EL (cell line): ENCODE data around the gene KIF6.
"Not testable (repeated sequence)": the region's sequence is repeated elsewhere in the genome, so short reads cannot be mapped to it uniquely, and the experiment has no call there.

ENCODE experiments used
- DNase-seq: peaks from one replicate; pipeline ENCODE4 v3.0.0-alpha.2; 2016

Gene KIF6

DNA sequence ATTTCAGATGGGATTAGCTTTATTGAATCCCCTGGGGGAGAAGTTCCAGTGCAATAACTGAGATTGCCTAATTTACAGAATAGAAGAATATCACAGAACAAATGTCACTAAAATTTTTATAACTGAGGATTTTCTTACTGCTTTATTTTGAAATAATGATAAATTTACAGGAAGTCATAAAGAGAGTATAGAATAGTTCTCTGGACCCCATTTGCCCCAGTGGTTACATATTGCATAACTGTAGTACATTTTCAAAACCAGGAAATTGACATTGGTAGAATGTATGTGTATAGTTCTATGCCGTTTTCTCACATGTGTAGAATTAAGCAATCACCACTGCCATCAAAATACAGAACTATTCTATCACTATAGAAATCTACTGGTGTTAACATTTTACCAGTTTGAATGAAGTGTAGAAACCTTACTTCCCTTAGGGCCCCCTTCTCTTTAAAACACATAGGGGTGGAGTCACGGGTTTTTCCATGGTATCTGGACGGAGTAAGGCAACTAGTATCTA lies 18.3 kb downstream of the KIF6 start:
- DNase-seq: no peak

DNA sequence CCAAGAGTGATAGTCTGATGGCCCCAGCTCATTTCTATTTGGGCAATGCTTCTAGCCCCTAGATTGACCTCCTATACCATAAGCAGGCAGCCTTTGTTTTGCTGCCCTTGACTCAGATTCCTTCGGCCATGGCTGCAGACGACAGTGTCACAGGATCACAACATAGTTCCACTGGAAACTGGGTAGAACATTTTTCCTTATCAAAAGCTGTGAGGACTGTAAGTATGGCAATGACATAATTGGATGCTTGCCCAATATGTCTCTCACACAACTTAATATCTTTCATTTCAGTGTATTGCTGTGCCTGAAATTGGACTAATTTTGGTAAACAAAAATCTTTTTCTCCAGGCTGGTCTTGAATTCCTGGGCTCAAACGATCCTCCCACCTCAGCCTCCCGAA lies 22.9 kb downstream of the KIF6 start:
- DNase-seq: no peak

DNA sequence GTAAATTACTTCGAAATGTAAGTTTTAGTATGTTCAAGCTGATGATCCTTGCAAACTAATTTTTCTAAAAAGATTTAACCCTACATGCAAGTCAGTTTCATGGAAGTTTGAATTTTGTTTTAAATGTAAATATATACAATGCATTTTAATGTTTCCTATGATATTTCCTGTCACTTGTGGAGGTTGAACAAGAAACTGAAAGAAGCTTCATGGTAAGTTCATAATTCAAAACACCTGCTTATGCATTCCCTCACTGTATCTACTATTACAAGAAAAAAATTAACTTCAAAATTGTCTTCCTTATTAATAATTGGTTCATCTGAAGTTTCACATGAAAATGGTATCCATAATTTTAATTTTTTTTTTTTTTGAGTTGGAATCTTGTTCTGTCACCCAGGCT lies 24.8 kb downstream of the KIF6 start:
- DNase-seq: no peak

DNA sequence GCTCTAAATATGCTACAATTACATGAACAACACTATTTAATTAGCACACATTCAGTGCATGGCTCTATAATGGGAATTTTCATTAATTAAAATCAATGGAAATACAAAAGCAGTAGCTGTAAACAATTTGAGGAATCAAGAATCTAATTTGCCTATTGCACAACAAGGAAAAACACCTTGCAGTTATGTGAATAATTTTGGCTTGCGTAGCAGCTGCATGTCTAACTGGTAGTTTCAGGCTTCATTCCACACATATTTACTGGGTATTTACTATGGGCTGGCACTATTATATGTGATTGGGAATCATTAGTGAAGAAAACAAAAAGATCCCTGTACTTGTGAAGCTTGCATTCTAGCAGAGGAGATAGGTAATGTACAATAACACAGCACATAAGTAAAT lies 26.4 kb downstream of the KIF6 start:
- no peak for DNase-seq

DNA sequence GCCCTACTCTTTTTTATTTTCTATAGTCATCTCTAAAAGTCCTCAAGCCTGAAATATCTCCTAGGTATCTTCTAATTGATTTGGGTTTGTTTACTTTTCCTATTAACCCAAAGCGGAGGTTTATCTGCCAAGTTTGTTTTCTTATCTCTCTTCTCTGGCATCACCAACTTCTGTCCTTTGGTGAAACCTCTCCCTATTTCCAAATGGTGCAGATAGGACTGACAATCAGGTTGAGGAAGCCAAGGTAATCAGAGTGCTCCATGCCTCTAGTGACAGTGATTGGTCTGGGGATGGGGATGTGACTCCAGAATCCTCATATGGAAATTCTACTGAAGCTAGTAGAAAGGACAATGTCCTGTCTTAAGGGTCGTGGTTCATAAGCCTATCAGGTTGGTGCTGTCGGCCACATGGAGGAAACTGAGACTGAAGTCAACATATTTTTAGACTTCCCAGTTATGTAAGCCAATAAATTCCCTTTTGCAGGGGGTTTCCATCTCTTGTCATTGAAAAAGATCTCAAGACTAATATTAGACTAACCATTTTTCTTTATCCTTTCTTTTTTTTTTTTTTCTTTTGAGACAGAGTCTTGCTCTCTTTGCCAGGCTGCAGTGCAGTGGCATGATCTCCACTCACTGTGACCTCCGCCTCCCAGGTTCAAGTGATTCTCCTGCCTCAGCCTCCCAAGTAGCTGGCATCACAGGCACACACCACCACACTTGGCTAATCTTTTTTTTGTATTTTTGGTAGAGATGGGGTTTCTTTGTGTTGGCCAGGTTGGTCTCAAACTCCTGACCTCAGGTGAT lies 28.0 kb downstream of the KIF6 start:
- no peak for DNase-seq

DNA sequence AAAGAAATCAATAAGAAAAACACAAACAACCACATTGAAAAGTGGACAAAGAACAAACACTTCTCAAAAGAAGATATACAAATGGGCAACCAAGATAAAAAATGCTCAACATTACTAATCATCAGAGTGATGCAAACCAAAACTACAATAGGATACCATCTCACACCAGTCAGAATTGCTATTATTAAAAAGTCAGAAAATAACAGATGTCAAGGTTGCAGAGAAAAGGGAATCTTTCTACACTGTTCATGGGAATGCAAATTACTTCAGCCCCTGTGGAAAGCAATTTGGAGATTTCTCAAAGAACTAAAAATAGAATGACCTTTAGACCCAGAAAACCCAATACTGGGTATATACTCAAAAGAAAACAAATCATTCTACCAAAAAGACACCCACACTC lies 29.8 kb downstream of the KIF6 start:
- DNase-seq: no peak

DNA sequence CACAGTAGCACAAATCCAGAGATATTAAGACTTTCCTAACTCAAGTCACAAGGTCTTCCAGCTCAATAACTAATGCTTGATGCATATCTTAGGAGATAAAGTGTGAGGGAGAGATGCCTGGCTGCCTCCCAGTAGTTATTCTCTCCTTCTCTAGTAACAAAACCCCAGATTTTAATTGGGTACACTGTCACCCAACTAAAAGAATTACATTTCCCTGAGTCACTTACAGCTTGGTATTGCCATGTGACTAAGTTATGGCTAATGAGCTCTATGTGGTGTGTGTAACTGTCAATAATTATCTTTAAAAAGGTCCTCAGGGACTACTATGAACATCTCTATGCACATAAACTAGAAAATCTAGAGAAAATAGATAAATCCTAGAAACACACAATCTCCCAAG lies 32.0 kb downstream of the KIF6 start:
- no peak for DNase-seq

DNA sequence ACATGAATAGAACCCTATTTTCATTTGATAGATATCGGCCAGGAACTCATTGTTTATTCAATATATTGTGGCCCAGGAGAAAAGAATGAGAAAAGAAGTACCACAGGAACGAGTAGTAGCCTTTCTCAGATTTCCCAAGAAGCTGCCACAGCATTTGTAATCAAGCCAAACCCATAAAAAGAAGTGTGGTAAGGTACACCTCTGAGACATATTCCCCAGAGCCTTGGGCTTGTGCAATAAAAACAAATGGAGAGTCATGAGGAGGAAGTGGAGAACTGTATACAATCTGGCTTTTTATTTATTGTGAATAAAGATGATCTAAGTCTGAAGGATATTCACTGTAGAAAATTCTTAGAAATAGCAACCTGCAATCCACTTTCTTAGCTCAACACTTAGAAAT lies 36.7 kb downstream of the KIF6 start:
- DNase-seq: peak; percentile 10

DNA sequence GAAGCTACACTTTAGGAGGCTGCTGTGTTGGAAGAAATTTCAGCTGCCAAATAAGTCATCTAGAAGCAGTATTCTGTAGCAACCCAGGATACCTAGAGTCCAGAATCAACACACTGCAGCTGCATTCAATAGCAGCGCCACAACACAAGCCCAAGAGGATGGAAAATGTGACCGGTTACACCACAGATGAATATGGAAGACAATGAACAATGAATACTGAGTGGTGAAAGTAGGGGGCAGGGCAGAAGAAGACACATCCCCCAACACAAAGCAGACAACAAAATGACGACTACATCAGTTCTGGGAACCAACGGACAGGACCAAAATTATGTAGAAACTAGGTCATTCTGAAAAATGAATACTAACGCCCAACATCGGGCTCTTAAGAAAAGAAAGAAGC lies 38.2 kb downstream of the KIF6 start:
- no peak for DNase-seq

DNA sequence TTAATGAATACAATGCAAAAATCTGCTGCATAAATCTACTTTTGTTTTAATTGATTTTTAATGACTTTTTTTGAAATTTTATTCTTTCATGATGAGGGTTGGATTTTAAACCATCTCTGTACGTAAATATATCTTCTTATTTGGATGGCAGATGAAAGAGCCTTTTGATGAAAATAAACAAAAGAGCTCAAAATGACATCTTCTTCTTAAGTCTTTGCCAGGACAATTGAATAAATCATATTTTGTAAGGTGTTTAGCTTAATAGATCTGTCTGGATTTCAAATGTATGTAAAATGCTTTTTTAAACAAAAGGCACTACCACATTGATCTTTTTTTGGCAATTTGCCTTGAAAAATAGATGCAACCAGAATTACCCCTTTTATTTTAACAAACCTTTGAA lies 39.3 kb downstream of the KIF6 start:
- DNase-seq: no peak

DNA sequence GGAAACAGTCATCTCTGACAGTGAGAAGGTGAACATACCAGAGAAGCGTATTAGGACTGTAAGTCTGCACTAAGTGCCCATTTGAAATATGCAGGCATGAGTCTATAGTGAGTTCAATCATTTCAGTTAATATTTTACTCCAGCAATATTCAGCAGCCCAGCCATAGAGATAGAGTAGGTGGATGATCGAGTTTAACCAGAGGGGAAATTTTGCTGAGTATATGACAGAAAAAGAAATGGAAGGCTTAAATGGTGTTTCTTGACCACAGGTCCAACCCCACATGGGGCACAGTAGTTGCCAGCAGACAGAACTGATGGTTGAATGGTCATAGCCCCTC lies 39.8 kb downstream of the KIF6 start:
- DNase-seq: no peak

DNA sequence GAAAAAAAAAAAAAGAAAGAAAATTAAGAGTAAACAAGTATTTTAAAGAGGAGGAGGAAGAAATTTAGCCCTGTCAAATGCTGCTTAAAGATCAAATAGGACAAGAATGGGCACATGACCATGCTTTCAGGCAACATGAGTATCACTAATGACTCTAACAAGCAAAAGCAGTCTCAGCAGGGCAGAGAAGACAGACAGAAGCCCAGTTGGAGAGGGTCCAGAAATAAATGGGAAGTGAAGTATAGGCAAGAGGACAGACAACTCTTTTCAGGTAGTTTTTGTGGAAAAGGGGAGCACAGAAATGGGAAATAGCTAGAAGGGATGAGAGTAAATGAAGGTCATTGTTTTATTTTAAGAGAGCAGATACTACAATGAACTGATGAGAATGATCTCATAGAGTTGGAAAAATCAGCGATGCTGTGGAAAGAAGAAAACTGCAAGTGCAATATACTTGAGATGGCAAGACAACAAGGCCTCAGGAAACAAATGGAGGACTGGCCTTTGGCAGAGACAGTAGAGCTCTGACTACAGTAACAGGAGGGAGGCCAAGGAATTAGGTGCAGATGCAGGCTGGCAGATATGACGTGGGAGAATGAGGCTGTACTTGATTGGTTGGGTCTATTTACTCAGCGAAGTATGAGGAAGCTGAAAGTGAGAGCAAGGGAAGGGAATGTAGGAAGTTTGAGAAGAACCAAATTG lies 40.3 kb downstream of the KIF6 start:
- DNase-seq: peak; percentile 13

DNA sequence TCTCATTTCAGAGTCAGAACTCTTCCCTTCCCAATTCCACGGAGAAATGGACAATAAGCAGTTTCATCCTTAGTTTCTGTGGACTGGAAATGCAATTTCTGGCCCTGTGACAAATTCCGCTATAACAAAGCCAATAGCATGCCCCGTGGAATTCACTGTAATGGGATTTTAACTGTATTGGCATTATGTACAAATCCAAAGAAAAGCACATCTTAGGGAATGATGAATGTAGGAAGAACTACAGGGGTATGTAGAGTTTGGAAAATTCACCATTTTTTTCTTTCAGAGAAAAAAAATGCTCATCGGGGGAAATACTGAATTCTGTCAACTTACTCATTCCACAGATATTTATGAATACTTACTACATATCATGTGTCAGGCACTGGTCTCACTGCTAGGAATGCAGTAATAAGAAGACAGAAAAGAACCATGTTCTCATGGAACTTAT lies 43.5 kb downstream of the KIF6 start:
- peak; percentile 8 for DNase-seq

DNA sequence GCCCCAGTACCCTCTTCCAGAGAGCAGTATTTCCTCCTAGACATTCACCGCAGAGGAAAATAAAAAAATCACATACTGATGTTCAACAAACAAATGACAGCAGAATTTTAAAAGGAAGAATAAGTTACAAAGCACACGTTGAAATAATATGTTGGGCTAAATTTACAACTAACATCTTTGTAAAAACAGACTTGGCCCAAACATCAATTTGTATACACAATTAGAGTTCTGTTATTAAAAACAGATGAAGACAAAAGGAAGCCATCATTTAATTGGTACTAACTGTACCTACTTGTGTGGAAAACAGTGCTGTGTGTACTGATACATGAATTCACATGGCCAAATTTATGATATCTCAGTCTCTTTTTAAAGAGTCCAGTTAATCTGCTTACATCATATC lies 46.3 kb downstream of the KIF6 start:
- no peak for DNase-seq

DNA sequence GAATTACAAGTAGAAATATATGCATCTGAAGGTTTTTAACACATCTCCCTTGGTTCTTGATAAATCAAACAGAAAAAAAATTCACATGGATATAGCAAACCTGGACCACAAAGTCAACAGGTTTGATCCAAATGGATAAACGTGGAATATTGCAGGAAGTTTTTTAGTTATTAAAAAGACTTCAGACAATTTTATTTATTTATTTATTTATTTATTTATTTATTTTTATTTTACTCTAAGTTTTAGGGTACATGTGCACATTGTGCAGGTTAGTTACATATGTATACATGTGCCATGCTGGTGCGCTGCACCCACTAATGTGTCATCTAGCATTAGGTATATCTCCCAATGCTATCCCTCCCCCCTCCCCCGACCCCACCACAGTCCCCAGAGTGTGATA lies 47.9 kb downstream of the KIF6 start:
- DNase-seq: not testable (repeated sequence)

DNA sequence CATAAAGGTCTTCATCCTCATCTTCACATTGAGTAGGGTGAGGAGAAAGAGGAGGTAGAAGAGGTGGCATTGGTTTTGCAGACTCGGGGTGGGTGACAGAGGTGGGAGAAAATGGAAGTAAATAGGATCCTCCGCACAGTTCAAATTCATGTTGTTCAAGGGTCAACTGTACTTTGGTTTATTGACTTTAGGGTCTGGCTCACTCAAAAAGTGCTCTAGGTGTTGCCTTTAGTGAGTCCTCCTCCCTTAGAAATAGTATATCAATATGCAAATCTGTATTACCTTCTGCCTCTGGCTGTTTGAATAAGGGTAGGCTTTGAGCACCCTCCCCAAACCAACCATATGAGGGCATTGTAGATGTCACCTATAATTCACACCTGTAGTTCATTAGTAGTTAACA lies 54.7 kb downstream of the KIF6 start:
- no peak for DNase-seq

DNA sequence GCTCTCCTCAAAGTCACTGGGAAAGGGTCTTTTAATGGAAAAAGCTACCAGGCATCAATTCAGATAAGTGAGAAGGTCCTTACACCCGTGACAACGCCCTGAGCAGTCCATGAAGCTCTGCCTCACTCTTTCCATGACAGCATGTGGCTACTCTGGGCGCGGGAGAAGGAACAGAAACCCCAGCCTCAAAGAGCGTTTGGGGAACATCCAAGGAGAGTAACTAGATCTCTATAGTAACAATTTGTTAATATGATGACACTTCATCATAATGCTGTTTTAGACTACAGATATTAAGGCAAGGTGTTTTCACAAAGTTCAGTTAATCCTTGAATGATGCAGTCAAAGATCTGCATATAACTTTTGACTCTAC lies 55.2 kb downstream of the KIF6 start:
- DNase-seq: no peak

DNA sequence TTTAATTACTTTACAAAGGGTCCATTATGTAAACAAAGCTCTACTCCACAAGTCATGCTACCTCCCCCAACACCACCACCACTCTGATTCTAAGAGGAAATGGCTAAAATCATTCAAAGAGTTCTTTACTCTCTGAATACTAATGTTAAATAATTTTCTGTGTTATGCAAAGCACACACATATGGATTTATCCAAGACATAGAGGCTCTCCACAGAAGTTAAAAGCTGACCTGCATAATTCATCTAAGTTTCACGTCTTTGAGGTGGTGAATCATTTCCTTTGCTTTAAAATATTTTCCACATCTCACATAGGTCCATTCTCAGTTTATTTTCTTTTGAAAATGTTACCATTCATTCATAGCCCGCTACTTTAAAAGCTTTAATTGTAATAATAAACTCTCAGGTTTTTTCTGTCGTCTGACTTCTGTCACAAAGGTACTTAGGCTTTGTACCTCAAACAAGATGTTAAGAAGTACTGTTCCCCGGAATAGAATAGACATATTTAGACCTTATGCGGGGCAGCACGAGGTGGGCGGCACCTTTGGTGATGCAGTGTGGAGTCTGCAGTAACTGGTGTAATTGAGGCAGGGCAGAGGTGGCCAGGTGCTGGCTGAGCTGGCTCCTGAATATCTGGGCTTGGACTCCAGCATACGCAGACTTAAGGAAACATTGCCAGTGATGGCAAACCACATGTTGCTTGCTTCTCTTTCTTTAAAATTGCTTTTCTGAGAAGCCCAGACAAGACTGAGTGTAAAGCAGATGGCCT lies 55.8 kb downstream of the KIF6 start:
- peak; percentile 7 for DNase-seq

DNA sequence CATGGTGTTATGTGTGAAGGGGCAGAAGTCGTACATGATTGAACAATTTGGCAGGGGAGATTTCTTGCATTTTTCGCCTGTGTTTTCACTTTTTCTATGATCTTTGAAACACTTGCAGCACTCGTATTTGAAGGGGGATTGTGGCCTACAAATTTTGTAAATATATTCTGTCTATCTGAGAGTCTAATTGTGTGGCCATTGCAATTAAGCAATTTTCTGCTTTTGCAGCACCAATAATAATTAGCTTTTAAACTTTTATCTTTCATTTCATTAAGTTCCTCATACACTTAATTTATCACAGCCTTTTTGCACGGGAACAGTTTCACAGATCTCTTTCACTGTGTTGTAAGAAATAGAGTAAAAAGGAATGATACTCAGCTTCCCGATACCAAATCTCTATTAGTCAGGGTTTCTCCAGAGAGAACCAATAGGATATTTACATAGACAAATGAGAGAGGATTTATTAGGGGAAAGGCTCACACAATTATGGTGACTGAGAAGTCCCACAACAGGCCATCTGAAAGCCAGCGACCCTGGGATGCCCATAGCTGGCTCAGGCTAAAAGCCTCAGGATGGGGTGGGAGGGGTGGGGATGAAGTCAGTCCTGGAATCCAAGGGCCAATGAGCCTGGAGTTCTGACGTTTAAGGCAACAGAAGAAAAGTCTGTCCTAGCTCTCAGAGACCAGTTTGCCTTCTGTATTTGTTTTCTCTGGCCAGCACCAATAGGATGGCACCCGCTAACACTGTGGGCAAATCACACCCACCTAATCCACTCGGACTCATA lies 58.3 kb downstream of the KIF6 start:
- no peak for DNase-seq

DNA sequence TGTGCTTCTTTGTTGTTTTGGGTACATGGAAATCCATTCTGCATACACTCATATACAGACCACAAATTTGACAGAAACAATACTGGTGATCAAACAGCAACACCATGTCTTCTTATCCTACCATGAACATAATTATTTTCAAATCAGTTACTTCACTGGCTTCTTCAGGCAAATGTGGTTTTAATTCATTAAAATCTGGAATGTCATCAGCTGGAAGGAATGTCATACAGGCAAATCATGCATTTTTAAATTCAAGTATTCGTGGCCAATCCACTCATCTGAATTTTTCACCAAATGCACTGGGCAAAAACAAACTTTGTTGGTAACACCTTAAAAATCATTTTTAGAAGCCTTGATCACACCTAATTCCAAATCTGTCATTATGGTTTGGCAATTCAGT lies 59.3 kb downstream of the KIF6 start:
- DNase-seq: peak; percentile 2

DNA sequence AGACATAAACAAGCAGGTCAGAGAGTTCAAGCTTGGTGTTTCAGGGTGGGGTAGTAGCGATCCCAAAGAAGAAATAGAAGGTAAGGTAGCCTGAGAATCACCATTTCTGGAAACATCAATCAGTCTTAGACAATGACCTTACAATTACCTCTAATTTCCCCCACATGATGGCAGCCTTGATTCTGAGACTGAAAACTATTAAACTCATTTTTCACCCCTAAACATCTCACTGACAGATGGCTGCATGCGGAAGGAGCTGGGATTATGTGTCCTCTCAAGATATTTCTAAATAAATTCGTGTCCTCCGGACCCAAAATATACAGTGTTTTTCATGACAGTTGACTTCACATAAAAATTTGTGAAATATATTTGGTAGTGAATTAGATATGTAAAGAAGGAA lies 61.0 kb downstream of the KIF6 start:
- no peak for DNase-seq

DNA sequence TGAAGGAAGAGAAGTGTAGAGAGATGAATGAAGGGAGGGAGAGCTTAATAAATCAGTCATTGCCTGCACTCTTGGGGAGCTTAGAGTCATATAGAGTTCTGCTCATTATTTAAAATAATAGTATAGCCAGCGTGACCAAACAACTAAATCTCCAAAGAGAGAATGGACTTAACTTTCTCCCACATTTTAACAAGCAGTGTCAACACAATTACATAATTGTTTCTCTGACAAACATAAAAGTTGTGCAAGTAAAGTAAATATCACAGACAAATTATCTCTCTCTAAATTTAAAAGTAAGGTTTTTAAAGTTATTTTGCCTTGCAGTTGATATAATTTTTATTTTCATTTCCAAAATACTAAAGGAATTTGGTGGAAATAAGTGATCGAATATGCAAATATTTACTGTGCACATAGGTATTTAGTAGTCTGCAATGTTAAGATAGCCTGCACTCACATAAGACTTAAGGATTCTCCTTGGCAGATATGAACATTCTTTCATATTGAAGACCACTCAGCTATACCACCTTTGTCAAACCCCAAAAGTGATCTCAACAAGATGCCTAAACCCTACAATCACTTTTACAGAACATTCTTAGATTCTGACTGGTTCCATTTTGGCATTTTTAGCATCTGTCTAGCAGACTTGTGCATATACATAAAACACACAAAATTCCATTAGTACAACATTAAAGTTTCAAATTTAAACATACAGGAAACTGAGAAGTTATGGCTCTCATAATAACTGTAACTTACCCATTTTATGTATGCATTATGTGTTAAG lies 67.7 kb downstream of the KIF6 start:
- no peak for DNase-seq
